ENCODE data around the gene TMEM132C. TPM values are rescaled to one million over a fixed set of nuclear protein-coding genes. Genes with fewer than 3 reads are reported as not detected.

Gene TMEM132C
- polyA plus RNA-seq, 1 of the 3 experiments (the other 2 are of a cell fraction), result not detected

- POLR2A ChIA-PET, result no interaction called here
- WGBS (ENCODE audit: low lambda C conversion rate), result 42% methylated on average over 6 of the region's 6 CpGs
These were observed 72.2 kb downstream of the TMEM132C start for GRCh38 chr12:128339126-128339520.

More at GRCh38 chr12:128339126-128339520, 72.2 kb downstream of the TMEM132C start:
- Histone ChIP-seq H3K79me2 (ENCODE audit: insufficient read depth) (no peaks in the 10 kb centered on the region), H3K36me3 (replicated peaks in 1 of 2; ENCODE audit: control insufficient read depth in 1 of 2, insufficient read depth in 2 of 2, low read length in 1 of 2) (no peaks in the 10 kb centered on the region), H3K4me2 (no peak overlapping the region), H3K9me2 (no peaks in the 10 kb centered on the region), H3K27ac (ENCODE audit: low read depth in 2 of 2, low read length in 1 of 2) (no peak overlapping the region), H3K9me3 (peaks cover 11% of the 10 kb centered on the region; the same call in 1 of the 2 replicates), H3K4me3 (ENCODE audit: low read depth in 2 of 2, low read length in 1 of 2) (no peak overlapping the region), H3K9ac (no peak overlapping the region), H4K20me1 (ENCODE audit: insufficient read depth) (no peaks in the 10 kb centered on the region), H3F3A (replicated peaks; ENCODE audit: insufficient read depth) (no peaks in the 10 kb centered on the region), H2AFZ (ENCODE audit: low read depth) (no peak overlapping the region), H3K4me1 (ENCODE audit: control insufficient read depth in 1 of 2, insufficient read depth in 2 of 2, low read depth in 1 of 2, low read length in 1 of 2) (no peaks in the 10 kb centered on the region), H3K27me3 (ENCODE audit: insufficient read depth) (no peaks in the 10 kb centered on the region)
- DNase-seq, result no peak
- TF ChIP-seq NRF1 (IDR thresholded peaks at IDR 0.05; ENCODE audit: low read depth, low read length) (no peak), TEAD4 (IDR thresholded peaks at IDR 0.05; ENCODE audit: borderline replicate concordance, insufficient read depth) (no peak), NFIC (IDR thresholded peaks at IDR 0.05; ENCODE audit: borderline replicate concordance) (no peak), RCOR1 (IDR thresholded peaks at IDR 0.05; ENCODE audit: low read length) (no peak), FOXM1 (IDR thresholded peaks at IDR 0.05; ENCODE audit: low read depth) (no peak), ELF1 (IDR thresholded peaks at IDR 0.05) (no peak), PBX3 (IDR thresholded peaks at IDR 0.05) (no peak), CTCF (IDR thresholded peaks at IDR 0.05) (no peak), MXI1 (IDR thresholded peaks at IDR 0.05; ENCODE audit: low read depth, low read length) (no peak), JUND (IDR thresholded peaks at IDR 0.05) (no peak), USF2 (IDR thresholded peaks at IDR 0.05; ENCODE audit: borderline replicate concordance, low read depth, low read length) (no peak)
- TF ChIP-seq, protein P1, sequence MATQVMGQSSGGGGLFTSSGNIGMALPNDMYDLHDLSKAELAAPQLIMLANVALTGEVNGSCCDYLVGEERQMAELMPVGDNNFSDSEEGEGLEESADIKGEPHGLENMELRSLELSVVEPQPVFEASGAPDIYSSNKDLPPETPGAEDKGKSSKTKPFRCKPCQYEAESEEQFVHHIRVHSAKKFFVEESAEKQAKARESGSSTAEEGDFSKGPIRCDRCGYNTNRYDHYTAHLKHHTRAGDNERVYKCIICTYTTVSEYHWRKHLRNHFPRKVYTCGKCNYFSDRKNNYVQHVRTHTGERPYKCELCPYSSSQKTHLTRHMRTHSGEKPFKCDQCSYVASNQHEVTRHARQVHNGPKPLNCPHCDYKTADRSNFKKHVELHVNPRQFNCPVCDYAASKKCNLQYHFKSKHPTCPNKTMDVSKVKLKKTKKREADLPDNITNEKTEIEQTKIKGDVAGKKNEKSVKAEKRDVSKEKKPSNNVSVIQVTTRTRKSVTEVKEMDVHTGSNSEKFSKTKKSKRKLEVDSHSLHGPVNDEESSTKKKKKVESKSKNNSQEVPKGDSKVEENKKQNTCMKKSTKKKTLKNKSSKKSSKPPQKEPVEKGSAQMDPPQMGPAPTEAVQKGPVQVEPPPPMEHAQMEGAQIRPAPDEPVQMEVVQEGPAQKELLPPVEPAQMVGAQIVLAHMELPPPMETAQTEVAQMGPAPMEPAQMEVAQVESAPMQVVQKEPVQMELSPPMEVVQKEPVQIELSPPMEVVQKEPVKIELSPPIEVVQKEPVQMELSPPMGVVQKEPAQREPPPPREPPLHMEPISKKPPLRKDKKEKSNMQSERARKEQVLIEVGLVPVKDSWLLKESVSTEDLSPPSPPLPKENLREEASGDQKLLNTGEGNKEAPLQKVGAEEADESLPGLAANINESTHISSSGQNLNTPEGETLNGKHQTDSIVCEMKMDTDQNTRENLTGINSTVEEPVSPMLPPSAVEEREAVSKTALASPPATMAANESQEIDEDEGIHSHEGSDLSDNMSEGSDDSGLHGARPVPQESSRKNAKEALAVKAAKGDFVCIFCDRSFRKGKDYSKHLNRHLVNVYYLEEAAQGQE (IDR thresholded peaks at IDR 0.05; ENCODE audit: low read depth, low read length), result no peak
- TF ChIP-seq, protein P2, sequence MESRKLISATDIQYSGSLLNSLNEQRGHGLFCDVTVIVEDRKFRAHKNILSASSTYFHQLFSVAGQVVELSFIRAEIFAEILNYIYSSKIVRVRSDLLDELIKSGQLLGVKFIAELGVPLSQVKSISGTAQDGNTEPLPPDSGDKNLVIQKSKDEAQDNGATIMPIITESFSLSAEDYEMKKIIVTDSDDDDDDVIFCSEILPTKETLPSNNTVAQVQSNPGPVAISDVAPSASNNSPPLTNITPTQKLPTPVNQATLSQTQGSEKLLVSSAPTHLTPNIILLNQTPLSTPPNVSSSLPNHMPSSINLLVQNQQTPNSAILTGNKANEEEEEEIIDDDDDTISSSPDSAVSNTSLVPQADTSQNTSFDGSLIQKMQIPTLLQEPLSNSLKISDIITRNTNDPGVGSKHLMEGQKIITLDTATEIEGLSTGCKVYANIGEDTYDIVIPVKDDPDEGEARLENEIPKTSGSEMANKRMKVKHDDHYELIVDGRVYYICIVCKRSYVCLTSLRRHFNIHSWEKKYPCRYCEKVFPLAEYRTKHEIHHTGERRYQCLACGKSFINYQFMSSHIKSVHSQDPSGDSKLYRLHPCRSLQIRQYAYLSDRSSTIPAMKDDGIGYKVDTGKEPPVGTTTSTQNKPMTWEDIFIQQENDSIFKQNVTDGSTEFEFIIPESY (IDR thresholded peaks at IDR 0.05; ENCODE audit: borderline replicate concordance, low read depth), result no peak
- TF ChIP-seq, protein P3, sequence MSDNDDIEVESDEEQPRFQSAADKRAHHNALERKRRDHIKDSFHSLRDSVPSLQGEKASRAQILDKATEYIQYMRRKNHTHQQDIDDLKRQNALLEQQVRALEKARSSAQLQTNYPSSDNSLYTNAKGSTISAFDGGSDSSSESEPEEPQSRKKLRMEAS (IDR thresholded peaks at IDR 0.05; ENCODE audit: low read depth), result no peak
- TF ChIP-seq, protein P4, sequence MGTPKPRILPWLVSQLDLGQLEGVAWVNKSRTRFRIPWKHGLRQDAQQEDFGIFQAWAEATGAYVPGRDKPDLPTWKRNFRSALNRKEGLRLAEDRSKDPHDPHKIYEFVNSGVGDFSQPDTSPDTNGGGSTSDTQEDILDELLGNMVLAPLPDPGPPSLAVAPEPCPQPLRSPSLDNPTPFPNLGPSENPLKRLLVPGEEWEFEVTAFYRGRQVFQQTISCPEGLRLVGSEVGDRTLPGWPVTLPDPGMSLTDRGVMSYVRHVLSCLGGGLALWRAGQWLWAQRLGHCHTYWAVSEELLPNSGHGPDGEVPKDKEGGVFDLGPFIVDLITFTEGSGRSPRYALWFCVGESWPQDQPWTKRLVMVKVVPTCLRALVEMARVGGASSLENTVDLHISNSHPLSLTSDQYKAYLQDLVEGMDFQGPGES (IDR thresholded peaks at IDR 0.05; ENCODE audit: low read depth, low read length), result no peak
- CTCF ChIA-PET, result no interaction called here

All from SK-N-SH (cell line).